Stimulated activated CD8-positive, alpha-beta memory T cell treated with anti-CD3 and anti-CD28 coated beads, Interleukin-4, amount 100 ng/mL, for 24 hours (primary cell): ENCODE data around the gene ATXN1.

Experiments
- DNase-seq: peaks from one replicate; pipeline ENCODE4 v3.0.0-alpha.2; 2020; ENCODE audit warnings: low read depth

Gene ATXN1

DNA sequence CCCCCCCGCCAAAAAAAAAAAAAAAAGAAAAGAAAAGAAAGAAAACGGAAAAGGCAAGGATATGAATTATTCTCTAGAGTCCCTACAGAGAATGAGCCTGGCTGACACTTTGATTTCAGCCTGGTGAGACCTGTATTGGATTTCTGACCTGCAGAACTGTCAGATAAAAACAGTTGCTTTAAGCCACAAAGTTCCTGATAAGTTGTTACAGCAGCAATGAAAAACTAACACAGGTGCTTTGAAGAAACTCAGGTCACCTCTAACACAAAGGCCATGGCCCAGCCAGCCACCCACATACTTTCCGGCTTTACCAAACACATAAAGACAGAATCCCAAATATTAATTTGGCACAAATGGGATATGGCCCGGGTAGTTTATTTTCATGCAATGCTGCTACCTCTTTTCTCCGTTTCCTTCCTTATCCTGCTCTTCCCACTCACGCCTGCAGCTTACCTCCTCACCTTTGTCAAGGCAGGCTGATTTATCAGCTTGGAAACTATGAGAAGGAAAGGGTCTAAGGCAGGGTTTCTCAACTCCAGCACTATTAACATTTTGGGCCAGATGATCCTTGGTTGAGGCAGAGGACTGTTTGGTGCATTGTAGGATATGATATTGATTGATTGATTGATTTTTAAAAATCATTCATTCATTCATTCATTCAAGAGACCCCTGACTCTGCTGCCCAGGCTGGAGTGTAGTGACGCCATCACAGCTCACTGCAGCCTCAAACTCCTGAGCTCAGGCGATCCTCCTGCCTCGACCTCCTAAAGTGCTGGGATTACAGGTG, 88.1 kb downstream of the ATXN1 start:
- DNase-seq, result no peak

DNA sequence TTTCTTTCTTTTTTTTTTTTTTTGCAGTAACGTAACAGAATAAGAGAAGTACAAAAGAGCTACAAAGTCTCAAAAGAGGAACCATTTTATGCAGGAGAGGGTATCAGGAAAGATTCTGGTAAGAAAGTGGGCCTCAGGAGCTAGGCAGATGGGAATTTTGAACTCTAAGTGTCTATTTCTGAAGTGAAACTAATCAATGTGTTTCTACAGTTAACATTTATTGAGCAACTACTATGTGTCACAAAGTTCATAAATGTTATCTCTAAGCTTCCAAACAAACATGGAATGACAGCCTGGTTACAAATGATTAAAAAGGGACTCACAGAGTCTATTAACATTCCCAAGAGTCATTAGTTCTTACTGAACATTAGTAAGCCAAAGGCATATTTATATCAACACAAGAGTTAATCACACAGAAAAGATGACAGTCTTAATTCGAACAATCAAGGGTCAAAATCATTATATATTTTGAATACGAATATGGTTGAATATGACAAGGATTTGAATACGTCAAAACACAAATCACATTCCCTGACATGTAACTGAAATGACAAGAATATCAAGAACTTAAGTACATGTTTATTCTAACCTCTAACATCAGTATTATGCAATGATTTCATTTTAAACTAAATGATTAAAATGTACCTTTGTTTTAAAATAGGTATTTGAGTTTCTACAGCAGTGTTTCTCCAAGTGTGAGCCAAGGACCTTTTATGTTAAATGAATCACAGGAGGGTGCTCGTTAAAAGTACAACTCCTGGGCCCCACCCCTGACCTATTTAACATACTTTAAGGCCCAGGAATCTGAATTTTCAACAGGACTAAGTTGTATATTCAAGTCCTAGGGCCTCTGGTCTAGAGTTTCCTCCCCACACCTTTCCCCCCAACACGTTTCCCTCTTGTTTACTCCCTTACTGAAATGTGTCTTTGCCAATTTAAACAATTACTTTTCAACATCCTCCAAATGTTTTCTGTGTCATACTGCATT, 89.7 kb downstream of the ATXN1 start:
- no peak for DNase-seq

DNA sequence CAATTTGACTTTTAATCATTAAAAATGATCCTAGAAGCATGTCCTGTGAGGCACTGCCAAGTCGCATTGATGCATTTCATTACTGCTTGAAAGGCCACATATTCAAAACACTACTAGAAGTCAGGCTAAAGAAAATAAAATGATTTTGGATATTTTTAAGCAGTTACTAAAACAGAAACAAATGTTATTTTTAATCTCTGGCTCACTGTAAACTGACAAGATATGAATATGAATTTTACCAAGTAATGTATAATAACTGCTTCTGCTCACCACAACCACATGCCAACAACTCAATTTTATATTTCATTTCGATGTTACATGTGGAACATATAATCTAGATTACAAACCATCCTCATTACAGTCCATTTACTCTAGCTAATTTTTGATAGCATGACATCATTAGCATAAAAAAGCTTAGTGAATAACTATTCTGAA, 90.6 kb downstream of the ATXN1 start:
- DNase-seq, result no peak

GRCh38 chr6:16670183-16670582, 91.1 kb downstream of the ATXN1 start:
- no peak for DNase-seq

GRCh38 chr6:16669227-16669626, 92.0 kb downstream of the ATXN1 start:
- DNase-seq, result peak; percentile 54

GRCh38 chr6:16667509-16667908, 93.8 kb downstream of the ATXN1 start:
- no peak for DNase-seq

GRCh38 chr6:16665992-16666391, 95.3 kb downstream of the ATXN1 start:
- DNase-seq, result no peak

- no peak for DNase-seq
Measured at GRCh38 chr6:16665182-16665581, 96.1 kb downstream of the ATXN1 start.

GRCh38 chr6:16663901-16664300, 97.4 kb downstream of the ATXN1 start:
- no peak for DNase-seq

- no peak for DNase-seq
Measured at GRCh38 chr6:16660157-16660497, 101.1 kb downstream of the ATXN1 start.

GRCh38 chr6:16659466-16660156, 101.6 kb downstream of the ATXN1 start:
- DNase-seq, result no peak

- DNase-seq, result no peak
Measured at GRCh38 chr6:16658348-16659034, 102.8 kb downstream of the ATXN1 start.

DNA sequence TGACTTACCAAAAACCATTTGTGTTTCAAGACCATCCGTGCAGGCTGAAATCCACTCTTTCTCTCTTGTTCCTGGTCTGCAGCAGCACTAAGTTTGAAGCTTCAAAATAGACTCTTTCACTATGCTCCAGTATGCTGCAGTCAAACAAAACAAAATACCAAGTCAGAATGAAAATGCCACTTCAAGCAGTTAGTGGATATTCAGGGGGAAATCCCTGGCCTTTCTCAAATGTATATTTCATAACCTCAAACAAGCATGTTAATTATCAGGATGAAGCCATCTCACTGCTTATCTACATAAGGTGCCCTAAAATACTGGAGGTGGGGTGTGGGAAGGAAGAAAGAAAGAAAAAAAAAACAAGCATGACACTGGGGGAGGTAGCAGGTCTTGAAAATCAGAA, 103.5 kb downstream of the ATXN1 start:
- no peak for DNase-seq

GRCh38 chr6:16656451-16656850, 104.8 kb downstream of the ATXN1 start:
- DNase-seq, result no peak

DNA sequence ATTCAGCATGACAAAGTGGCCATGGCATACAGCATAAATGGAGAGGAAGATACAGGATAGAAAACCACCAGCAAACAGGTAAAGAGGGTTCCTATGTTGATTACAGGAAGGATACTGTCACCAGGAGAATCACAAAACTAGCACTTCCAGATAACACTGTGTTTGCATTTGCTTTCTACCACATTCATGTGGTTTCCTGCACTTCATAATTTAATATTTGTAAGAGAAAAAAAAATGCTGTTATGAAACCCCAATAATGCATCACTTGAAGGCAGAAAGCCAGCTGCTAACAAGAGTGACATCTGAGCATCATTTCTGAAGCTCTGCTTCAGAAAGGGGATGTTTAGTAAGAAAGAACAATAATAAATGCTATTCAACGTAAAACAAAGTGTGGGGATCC, 106.6 kb downstream of the ATXN1 start:
- DNase-seq, result no peak

- DNase-seq, result no peak
Measured at GRCh38 chr6:16653226-16653625, 108.0 kb downstream of the ATXN1 start.

DNA sequence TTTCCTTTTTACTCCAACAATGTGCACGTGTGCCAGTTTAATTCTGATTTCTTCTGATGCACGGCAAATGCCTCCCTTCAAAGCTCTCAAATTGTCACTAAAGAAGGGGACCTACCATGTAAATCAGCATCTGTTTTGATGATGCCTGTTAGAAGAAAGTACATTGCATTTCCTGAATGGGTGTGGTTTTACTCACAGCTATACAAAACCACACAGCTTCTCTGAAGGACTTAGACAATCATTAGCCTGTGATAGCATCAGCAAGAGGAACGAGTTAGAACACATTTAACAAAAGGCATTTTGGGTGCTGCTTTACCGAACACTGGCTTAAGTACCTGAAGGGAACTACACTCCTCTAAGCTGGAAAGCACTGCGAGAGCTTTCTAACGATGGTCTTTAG, 109.4 kb downstream of the ATXN1 start:
- no peak for DNase-seq

DNA sequence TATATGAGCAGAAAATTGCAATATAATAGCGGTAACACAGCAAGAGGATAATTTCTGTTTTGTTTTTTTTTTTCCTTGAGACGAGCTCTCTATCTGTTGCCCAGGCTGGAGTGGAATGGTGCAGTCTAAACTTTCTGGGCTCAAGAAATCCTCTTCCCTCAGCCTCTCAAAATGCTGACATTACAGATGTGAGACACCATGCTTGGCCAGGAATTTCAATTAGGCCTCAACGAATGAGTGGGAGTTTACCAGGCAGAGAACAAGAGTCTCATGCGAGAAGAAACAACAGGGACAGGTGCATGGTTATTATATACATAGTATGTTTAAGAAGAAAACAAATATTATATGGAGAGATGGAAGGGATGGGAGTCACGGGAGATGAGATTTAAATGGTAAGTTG, 111.4 kb downstream of the ATXN1 start:
- no peak for DNase-seq

- no peak for DNase-seq
Measured at GRCh38 chr6:16649241-16649640, 112.0 kb downstream of the ATXN1 start.

- no peak for DNase-seq
Measured at GRCh38 chr6:16648003-16648402, 113.3 kb downstream of the ATXN1 start.

- no peak for DNase-seq
Measured at GRCh38 chr6:16647422-16647821, 113.8 kb downstream of the ATXN1 start.
